SIG-M5 treated with dmso at 0.1 percent for 504 hours (cell line): ENCODE results near the gene TEKT1.
"Not testable (repeated sequence)": the region's sequence is repeated elsewhere in the genome, so short reads cannot be mapped to it uniquely, and the experiment has no call there.

Experiments
- DNase-seq: peaks from one replicate; lab custom pipeline; 2025; ENCODE audit not compliant: unreplicated experiment; lab: John Stamatoyannopoulos, UW

TEKT1 gene

DNA sequence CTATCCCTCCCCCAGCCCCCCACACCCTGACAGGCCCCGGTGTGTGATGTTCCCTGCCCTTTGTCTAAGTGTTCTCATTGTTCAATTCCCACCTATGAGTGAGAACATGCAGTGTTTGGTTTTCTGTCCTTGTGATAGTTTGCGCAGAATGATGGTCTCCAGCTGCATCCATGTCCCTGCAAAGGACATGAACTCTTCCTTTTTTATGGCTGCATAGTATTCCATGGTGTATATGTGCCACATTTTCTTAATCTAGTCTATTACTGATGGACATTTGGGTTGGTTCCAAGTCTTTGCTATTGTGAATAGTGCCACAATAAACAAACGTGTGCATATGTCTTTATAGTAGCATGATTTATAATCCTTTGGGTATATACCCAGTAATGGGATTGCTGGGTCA, 15.2 kb downstream of the TEKT1 start:
- DNase-seq: not testable (repeated sequence)

DNA sequence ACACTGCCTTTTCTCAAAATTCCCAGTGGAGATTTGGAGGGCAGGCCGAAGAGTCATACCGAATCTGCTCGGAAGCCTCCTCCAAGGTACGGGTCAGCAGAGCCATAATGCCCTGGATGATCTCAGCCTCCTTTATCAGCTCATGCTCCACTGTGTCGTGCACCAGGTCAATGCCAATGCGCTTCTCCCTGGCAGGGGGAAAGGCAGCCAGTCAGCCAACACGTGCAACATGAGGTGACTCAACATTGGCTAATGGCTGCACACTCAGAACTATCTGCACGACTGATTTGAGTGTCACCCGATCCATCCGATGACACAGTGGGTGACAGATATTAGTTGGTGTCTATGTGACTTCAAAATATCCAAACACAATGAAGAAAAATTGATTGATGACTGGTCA, 15.8 kb downstream of the TEKT1 start:
- no peak for DNase-seq

DNA sequence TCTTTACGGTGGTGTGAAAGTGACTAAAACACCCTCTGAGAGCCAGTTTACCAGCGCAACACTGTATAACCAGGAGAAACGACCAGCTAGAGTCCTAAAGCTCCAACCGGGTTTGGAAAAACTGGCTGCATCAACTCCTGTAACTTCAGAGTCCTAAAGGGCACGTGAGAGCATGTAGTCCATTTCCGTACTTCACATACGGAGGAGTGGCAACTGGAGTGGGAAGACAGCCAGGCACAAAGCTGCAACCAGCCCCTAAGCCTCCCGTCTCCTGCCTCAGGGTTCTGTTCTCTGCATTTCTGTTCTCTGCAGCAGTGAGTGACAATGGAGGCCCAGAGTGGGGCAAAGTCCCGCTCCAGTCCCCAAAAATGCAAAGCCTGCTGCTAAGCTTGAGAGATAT, 19.2 kb downstream of the TEKT1 start:
- no peak for DNase-seq

DNA sequence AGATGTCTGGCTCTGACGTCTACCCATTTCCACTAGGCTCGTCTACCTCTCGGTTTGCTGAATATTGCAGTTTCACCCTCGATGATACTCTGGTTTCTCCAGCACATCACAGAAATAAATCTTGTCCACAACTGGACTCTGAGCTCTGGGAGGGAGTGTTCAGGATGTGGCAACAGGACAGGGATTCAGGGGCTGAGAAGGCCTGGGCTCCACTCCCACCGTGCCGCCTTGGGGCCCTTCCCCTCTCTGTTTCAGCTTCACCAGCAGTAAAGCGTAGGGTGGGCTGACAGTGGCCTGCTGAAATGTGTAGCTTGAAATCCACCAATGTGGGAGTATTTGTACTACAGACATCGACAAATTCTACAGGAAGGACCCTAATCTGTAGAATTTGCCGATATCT, 20.0 kb downstream of the TEKT1 start:
- DNase-seq: no peak

DNA sequence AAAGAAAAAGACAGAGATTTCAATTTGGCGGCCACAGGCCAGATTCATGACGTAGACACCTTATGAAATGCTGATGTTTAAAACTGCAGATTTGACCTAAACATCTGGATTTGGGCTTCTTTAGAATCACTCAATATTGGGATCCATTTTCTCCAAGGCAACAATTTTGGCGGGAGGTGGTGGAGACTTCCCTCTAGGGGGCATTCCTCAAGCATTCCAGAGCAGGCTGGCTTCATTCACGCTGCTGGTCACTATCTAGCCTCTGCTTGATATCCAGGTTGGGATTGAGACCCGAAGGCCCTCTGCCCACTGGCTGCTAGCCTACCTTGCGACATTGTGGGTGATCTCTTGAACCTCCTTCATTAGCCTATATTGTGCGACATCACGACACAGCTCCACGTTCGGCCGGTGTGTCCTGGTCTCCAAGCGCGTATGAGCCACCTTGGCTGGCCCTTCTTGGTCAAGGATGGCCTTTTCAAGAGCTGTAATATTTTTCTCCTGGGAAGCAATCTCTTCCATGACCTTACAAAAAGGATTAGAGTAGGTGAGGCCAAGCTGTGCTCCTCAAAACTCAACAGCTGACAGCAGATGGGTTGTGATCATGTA, 31.0 kb downstream of the TEKT1 start:
- DNase-seq: no peak

DNA sequence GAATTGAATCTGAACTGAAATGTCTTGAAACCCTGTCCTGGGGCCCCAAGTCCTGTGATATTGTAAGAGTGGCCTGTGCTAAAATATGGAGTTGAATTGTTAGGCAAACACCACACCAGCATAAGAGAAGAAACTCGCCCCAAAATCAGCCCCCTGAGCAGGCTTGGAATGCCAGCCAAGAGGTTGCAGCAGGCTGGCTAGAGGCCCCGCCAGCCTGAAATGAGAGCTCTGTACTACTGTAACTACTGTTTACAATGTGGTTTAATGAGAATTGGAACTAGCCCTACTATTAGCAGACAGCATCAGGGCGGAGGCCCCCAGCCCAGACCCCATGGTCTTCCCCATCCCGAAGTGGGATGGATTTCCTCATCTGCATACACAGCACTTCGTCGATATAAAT, 31.8 kb downstream of the TEKT1 start:
- no peak for DNase-seq

DNA sequence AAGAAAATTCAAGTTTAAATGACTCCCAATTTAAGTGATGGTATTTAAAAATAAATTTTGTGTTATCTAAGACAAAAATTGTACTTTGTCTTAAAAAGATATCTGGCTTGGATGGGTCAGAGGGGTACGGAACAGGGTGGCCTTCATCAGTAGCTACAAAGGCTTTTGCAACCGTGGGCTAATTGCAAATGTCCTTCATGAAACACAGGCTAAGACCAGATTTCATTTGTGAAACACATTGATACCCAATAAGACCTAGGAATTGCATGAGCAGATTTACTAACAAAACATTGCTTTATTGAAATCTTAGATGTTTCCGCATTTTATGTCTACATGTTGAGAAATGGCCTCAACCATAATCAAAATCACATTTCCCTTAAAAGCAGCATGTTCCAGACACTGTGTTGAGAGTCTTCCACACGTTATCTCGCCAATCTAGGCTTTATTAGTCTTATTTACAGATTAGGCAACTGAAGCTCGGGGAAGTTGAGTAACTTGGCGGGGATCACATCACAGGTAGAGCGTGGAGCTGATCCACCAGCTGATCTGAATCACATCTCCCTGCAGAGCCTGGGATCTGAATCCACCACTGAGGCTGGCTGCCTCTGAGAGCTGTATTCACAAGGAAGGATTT, 33.7 kb downstream of the TEKT1 start:
- DNase-seq: no peak

DNA sequence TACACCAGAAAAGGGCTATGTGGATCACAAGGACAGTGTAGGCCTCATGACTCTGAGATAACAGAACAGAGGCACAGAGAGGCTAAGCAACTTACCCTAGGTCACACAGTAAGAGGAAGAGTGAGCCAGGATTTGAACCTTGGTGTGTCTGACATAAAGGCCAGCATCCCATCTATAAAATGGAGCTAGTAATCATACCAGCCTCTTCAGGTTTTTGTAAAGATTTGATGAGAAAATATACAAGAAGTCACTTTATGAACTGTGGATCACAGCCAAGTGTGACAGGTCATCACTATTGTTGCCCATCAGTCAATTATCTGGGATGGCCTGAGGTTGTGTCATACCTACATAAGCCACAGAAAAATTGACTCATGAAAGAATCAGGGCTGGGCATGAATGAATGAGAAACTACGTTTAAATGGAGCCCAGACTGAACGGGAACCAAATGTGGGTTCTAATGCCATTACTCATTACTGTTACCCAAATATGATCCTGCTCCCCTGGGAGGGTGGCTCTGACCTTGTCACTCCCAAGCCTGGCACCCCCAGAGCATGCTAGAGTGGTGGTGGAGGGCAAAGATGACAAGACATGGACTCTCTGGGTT, 34.5 kb downstream of the TEKT1 start:
- no peak for DNase-seq

DNA sequence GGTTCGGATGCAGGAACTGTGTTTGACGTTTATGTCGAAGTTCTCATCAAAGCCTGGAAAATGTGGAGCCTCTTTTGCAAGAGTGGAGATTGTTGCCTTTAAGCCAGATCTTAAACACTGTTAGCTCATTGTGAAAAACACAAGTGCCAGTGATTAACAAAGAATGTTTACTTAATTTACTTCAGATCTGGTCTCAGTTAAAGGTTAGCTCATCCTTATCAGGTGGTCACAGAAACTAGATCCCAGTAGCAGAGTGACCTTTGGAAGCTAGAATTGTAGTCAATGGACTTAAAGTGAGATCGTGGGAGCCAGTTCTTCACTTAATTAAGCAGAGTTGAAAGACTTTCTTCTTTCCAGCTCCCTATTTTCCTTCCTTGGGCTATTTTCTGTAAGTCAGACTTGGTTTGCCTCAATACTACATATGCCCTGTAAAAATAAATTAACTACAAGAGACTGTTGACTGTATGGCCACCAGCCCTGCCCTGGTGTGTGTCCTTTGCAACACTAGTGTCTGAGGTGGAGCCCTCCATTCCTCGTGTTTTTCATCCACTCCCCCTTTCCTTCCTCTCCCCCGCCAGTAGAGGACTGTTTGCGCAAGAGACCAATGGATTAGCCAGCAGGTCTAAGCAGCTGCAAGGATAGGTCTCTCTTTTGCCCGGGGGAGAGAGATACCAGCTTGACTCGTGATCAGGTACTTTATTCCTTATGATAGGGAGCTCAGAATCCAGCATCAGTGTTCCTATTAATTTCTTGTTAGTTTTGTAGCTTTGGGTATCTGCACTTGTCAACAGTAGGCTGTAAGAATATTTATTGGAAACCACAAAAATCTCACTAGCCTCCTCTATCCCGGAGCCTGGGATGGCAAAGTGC, 35.3 kb downstream of the TEKT1 start:
- DNase-seq: no peak

DNA sequence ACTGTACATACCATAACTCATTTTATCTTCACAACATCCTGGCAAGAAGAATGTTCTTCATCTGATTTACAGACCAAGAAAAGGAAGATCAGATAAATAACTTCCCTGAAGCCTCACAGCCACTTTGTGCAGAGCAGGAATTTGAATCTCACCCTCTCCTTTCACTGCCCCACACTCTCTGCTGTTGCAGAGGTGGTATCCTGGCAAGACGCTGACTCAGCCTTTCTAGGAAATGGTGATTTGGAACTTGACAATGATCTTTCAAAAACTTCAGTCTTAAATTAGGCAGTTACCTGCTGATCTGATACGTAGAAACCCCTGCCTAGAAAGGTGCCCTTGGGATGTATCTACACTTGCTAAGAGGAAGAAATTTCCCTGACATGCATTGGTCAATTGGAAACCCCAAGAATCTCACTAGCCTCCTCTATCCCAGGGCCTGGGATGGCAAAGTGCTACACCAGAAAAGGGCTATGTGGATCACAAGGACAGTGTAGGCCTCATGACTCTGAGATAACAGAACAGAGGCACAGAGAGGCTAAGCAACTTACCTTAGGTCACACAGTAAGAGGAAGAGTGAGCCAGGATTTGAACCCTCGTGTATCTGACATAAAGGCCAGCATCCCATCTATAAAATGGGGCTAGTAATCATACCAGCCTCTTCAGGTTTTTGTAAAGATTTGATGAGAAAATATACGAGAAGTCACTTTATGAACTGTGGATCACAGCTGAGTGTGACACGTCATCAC, 37.6 kb downstream of the TEKT1 start:
- no peak for DNase-seq

DNA sequence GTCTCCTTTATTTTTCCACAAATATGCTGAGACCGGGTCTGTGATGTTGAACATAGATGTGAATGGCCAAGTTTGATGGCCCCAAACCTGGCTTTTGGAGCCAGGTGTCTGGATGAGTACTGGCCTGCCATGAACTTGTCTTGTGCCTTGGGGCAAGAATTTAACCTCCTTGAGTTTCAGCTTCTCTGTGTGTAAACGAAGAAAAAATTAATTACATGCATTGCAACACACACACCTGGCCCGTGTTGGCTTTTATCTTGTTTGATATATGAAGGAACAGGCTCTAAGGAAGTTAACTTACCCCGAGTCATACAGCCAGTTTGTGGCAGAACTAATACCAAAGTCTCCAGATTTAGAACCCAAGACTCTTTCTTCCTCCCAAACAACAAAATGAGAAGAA, 42.4 kb downstream of the TEKT1 start:
- DNase-seq: no peak

DNA sequence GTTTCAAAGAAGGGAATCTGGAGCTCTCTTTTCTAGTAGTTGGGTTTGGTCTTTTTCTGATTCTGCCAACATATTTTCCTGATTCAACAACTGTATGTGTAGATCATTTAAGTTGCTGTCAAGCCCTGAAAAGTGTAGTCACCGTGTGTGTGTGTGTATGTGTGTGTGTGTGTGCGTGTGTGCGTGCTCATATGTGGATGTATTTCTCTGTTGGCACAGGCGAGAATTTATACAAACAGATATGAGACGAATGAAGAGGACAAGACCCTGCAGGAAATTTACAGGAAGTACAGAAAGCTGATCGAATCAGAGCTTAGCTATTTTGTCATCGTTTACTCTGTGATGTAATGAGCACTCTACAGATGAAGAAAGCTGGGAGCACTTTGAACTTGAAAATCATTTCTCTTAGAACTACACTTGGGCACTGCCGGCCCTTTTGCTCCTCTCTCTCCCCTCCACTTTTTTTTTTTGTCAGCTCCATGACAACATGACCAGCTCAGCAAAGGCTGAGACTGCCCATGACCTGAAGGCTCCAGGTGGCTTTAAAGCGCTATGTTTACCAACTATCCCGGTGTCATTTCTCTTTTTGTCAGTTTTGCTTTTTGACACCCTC, 44.3 kb downstream of the TEKT1 start:
- no peak for DNase-seq

DNA sequence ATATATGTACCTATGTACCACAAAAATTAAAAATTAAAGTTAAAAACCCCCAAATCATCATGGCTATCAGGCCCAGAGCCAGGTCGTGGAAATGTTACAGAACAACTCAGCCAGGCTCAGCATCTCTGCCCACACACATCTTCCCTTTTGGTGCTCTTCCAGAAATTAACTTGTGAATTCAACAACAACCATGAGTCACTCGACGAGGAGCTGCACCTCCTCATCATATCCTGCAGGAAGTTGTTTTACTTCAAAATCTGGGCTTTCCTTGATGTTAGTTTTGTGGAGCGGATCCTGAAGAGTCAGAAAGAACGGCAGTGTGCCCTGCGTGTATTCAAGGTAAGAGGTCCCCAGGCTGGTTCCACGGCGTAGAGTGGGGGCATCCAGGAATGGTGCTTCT, 44.9 kb downstream of the TEKT1 start:
- DNase-seq: no peak

DNA sequence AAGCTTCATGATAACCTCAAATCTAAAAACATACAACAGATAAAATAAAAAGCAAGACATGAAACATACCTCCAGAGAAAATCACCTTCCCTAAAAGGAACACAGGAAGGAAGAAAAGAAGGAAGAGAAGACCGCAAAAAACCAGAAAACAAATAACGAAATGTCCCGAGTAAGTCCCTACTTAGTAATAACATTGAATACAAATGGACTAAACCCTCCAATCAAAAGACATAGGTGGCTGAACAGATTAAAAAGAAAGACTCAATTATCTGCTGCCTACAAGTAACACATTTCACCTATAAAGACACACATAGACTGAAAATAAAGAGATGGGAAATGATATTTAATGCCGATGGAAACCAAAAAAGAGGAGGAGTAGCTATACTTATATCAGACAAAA, 49.3 kb downstream of the TEKT1 start:
- DNase-seq: no peak

DNA sequence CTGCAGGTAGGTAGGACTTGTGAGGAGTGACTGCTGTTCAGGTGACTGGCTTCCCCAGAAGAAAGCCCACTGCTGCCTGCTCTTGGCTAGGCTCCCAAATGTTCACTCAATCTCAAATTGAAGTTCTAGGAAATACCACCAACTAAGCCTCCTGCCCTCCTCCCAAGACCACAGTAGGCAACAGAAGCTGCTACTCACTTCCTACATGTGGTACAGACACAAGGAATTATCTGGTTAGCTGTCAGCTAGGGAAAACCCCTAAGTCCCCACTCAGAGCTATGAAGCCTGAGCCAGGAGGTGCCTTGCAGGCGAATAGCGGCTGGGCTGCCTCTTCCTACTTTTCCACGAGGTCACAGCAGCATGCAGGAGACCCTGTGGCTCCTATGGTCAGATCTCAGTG, 50.6 kb downstream of the TEKT1 start:
- DNase-seq: no peak

DNA sequence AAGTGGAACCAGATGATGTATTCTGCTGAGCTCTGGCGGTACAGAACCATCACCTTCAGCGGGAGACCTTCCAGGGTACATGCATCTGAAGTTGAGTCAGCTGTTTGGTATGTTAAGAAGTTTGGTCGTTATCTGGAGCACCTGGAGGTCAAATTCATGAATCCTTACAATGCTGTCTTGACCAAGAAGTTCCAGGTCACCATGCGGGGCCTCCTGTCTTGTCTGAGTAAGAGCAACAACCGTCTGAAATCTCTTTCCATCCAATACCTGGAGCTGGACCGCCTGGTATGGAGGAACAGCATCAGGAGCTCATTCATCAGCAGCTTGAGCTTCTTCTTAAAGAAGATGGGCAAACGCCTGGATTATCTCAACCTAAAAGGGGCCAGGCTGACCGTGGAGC, 51.5 kb downstream of the TEKT1 start:
- DNase-seq: no peak

DNA sequence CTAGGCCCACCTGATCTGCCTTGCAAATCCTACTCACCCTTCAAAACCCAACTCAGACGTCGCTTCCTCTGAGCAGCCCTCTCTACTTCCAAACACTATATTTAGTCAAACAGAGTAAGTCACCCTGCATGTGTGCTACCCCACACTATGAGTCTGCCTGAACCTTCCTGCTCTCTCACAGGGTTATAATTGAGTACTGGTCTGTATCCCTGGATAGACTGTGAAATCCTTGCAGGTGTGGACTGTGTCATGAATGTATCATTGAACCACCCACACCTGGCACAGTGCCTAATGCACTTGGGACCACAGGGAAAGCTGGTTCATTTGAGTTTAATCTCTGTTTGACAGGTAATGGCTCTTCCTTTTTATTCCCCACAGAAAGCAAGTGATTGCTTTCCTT, 52.1 kb downstream of the TEKT1 start:
- DNase-seq: no peak

DNA sequence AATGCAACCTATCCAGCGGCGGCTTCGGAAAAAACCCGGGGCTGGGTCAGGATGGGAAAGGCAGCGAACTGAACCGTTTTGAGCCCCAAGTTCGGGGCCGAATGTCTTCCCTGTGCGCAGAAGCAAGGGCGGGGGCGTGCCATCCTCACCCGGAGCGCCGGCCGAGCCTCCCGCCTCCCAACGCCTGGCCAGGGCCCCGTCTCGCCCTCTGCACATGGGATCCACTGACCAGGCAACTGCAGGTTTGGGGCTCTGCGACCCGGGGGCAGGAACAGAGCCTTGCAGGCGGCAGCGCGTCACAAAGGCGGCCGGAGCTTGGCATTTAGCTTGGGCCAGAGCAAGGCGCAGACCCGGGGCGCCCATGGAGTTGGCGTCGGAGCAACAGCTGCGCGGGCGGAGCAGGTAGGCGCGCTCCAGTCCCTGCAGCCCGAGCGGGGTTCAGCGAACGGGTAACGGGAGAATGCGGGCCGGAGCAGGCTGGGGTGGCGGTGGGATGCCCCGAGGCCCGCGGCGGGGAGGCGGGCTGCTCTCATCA, 55.6 kb downstream of the TEKT1 start, which contains the start of gene FBXO39:
Gene FBXO39, plus strand, starts transcription at position 345 of the 535 bp plus-strand sequence. CDS start 3,654 bp downstream, outside the sequence.
- no peak for DNase-seq

DNA sequence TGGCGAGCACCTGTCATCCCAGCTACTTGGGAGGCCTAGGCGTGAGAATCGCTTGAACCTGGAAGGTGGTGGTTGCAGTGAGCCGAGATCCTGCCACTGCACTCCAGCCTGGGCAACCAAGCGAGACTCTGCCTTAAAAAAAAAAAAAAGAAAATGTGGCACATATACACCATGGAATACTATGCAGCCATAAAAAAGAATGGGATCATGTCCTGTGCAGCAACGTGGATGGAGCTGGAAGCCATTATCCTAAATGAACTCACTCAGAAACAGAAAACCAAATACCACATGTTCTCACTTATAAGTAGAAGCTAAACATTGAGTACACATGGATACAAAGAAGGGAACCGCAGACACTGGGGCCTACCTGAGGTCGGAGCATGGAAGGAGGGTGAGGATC, 56.6 kb downstream of the TEKT1 start:
- DNase-seq: not testable (repeated sequence)

DNA sequence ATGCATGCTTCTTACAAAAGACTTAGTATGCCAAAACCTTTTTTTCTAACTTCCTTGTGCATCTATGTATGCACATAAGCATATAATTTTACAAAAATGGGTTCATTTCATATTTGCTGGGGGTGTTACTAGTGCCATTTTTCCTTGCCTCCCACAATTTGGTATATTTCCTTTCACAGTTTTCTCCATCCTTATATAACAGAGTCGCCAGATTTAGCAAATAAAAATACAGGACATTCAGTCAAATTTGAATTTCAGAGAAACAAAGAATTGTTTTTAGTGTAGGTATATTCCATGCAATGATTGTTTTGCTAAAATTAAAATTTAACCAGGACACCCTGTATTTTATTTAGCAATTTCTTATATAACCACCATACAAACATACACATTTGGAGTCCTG, 59.5 kb downstream of the TEKT1 start:
- no peak for DNase-seq
